Uterus (tissue), 2 donors: ENCODE measurements around the gene SERPINB10.

Experiments used
- CTCF ChIP-seq, 4 experiments: fragments of 200-600 bp in 2 of 4; fragments of 450-650 bp in 2 of 4; sonication (generic) in 2 of 4; IDR thresholded peaks; one replicate each; pipeline ENCODE4 v1.5.1; 2016 to 2019; ENCODE audit warnings: antibody characterized with exemption in 4 of 4, mild to moderate bottlenecking in 2 of 4, moderate library complexity in 1 of 4
- POLR2A ChIP-seq, 2 donors: fragments of 450-650 bp; IDR thresholded peaks; one replicate each; pipeline ENCODE4 v1.6.1; 2016; ENCODE audit warnings: antibody characterized with exemption in 2 of 2, mild to moderate bottlenecking in 1 of 2, moderate library complexity in 1 of 2

- TF ChIP-seq CTCF (IDR thresholded peaks at IDR 0.05) (no peak), POLR2A (IDR thresholded peaks at IDR 0.05) (no peak)
Observed at GRCh38 chr18:63883617-63884016, 24.1 kb upstream of the SERPINB10 start.
